Activated T-cell treated with anti-CD3 and anti-CD28 coated beads, Interleukin-2, amount 50 U/mL, for 4 hours (primary cell): ENCODE data around the gene PRODH. TPM values are rescaled to one million over a fixed set of nuclear protein-coding genes. Genes with fewer than 3 reads are reported as not detected.
"Not testable (repeated sequence)": the region's sequence is repeated elsewhere in the genome, so short reads cannot be mapped to it uniquely, and the experiment has no call there.

Experiments used
- ATAC-seq, 2 donors: fragments of 200-7000 bp; cut with Tn5 transposase; one replicate each; pipeline ENCODE4 v1.10.0; 2021
- DNase-seq: peaks from one replicate; pipeline ENCODE4 v3.0.0-alpha.2; 2020
- H3K27me3 Mint-ChIP-seq: one replicate; pipeline ENCODE4 v1.8.0; 2021; ENCODE audit warnings: low read depth, mixed read lengths
- H3K36me3 Mint-ChIP-seq: one replicate; pipeline ENCODE4 v1.8.0; 2022; ENCODE audit warnings: mixed read lengths; ENCODE audit not compliant: insufficient read depth
- H3K4me1 Mint-ChIP-seq: one replicate; pipeline ENCODE4 v1.8.0; 2021; ENCODE audit warnings: low read depth, mixed read lengths
- H3K4me3 Mint-ChIP-seq: one replicate; pipeline ENCODE4 v1.8.0; 2021; ENCODE audit warnings: mild to moderate bottlenecking, moderate library complexity, mixed read lengths
- H3K9me3 Mint-ChIP-seq: one replicate; pipeline ENCODE4 v1.8.0; 2021; ENCODE audit warnings: mixed read lengths
- total RNA-seq, 3 donors: library from RNA; stranded (reverse); gene quantifications; one replicate each; pipeline ENCODE4 v1.2.1, GENCODE V29; 2021

Gene PRODH
- total RNA-seq, 3 donors from 2014 or later = 0.16 to 0.40 (median 0.19) TPM

DNA sequence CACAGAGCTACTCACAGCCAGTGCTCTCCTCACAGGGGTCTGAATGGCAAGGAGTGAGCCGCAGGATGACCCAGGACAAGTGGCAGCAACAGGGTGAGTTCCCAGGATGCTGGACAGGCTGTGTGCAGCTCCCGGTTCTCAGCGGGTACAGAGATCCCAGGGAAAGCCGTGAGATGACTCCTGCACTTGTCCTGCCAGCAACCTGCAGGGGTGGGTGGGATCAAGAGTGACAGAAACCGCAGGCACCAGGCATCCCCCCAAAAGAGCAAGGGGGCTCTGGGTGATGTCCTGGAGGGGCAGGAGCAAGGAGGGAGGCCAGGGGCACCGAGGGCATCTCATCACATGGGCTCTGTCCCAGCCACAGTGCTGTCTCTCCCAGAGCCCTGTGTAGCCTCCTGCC is 15.9 kb upstream of the PRODH start:
- peaks cover 29% of the 10 kb centered on the region for H3K27me3 Mint-ChIP-seq
- no peaks in the 10 kb centered on the region for H3K4me1 Mint-ChIP-seq
- H3K36me3 Mint-ChIP-seq = no peaks in the 10 kb centered on the region
- DNase-seq (no peak), ATAC-seq (no peak)
- H3K4me3 Mint-ChIP-seq = no peak overlapping the region
- no peaks in the 10 kb centered on the region for H3K9me3 Mint-ChIP-seq

DNA sequence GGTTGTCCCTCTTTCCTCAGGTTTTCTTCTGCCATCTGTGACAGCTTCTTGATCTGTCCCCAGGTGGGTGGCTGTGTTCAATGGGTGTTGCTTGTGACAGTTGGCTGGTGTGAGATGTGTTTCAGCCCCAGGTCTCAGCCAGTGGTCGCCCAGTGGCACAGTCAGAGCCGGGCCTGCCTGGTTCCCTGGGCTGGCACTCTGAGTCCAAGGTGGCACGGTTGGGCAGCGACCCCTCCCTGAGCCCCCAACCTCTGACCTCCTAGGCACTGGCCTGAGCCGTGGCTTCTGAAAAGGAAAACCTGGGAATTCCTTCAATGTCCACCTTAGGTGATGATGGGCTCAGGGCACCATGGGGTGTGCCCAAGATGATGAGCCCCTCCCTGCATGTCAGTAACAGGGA is 14.0 kb upstream of the PRODH start:
- DNase-seq = no peak

DNA sequence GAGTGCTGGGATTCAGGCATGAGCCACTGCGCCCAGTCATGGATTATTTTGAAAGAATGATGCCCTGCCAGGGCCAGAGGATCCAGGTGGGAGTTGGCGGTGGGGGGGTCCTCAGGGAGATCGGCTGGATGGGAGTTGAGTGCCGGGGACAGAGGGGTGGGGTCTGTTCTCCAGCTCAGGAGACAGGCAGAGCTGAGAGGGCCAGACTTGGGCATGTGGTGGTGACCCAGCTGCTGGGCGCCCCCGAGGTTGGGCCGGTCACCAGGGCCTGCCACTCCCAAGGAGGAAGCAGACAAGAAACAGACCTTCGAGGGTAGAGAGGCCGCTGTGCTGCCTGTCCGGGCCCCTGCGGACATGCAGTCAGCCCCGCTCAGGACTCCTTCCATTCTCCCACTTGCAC is 11.8 kb upstream of the PRODH start:
- Mint-ChIP-seq H3K36me3 (no peaks in the 10 kb centered on the region), H3K27me3 (peaks cover 25% of the 10 kb centered on the region), H3K4me3 (no peak overlapping the region), H3K4me1 (no peaks in the 10 kb centered on the region), H3K9me3 (no peaks in the 10 kb centered on the region)
- DNase-seq (no peak), ATAC-seq (no peak)

More for the DNA sequence above, 14.0 kb upstream of the PRODH start:
- ATAC-seq = no peak
- peaks cover 29% of the 10 kb centered on the region for H3K27me3 Mint-ChIP-seq
- H3K4me3 Mint-ChIP-seq = no peak overlapping the region
- no peaks in the 10 kb centered on the region for H3K36me3 Mint-ChIP-seq
- H3K9me3 Mint-ChIP-seq = no peaks in the 10 kb centered on the region
- no peaks in the 10 kb centered on the region for H3K4me1 Mint-ChIP-seq

DNA sequence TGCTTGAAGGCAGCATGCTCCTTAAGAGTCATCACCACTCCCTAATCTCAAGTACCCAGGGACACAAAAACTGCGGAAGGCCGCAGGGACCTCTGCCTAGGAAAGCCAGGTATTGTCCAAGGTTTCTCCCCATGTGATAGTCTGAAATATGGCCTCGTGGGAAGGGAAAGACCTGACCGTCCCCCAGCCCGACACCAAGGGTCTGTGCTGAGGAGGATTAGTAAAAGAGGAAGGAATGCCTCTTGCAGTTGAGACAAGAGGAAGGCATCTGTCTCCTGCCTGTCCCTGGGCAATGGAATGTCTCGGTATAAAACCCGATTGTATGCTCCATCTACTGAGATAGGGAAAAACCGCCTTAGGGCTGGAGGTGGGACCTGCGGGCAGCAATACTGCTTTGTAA is 11.0 kb upstream of the PRODH start:
- H3K4me3 Mint-ChIP-seq, H3K9me3 Mint-ChIP-seq, ATAC-seq, H3K4me1 Mint-ChIP-seq, H3K36me3 Mint-ChIP-seq, DNase-seq: not testable (repeated sequence)
- H3K27me3 Mint-ChIP-seq = peaks cover 25% of the 10 kb centered on the region

DNA sequence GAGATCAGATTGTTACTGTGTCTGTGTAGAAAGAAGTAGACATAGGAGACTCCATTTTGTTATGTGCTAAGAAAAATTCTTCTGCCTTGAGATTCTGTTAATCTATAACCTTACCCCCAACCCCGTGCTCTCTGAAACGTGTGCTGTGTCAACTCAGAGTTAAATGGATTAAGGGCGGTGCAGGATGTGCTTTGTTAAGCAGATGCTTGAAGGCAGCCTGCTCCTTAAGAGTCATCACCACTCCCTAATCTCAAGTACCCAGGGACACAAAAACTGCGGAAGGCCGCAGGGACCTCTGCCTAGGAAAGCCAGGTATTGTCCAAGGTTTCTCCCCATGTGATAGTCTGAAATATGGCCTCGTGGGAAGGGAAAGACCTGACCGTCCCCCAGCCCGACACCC is 2.6 kb upstream of the PRODH start:
- ATAC-seq, H3K27me3 Mint-ChIP-seq, H3K4me1 Mint-ChIP-seq, H3K9me3 Mint-ChIP-seq, DNase-seq, H3K4me3 Mint-ChIP-seq, H3K36me3 Mint-ChIP-seq: not testable (repeated sequence)

DNA sequence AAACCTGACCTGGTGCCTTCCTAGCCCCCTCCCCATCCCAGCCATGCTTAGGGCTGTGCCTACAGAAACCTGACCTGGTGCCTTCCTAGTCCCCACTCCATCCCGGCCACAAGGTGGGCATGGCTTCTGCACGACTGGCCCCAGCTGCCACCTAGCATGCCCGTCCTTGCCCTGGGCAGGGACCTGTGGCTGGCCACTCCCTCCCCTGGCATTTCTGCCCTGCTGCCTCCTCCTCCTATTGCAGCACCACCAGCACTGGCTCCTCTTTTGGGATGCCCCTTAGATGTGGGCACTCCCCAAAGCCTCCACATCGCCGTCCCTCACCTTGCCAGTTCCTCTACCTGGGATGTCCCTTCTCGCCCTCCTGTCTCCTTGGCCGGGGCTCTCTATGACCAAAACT is 1.4 kb downstream of the PRODH start:
- H3K4me3 Mint-ChIP-seq, ATAC-seq, H3K36me3 Mint-ChIP-seq, DNase-seq, H3K9me3 Mint-ChIP-seq, H3K27me3 Mint-ChIP-seq, H3K4me1 Mint-ChIP-seq: not testable (repeated sequence)

DNA sequence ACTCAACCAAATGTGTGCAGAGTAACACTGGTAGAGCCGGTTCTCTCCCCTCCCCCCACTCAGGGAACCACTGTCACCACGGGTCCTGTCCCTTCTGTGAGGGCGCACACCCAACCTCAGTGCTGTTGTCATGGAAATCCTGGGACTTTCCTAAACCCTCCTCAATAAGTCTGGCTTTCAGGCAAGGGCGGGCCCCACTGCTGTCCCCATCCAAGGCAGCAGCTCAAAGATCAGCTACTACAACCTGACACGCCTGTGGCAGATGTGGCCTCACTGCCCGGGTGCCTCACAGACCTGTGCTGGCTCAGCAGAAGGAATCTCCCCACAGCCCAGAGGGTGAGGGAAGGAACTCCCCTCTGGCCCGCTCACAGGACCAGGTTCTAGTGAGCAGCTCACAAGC is 2.2 kb downstream of the PRODH start:
- Mint-ChIP-seq H3K9me3 (no peaks in the 10 kb centered on the region), H3K36me3 (no peaks in the 10 kb centered on the region), H3K4me1 (no peaks in the 10 kb centered on the region), H3K27me3 (no peaks in the 10 kb centered on the region), H3K4me3 (no peak overlapping the region)
- DNase-seq (no peak), ATAC-seq (no peak)

DNA sequence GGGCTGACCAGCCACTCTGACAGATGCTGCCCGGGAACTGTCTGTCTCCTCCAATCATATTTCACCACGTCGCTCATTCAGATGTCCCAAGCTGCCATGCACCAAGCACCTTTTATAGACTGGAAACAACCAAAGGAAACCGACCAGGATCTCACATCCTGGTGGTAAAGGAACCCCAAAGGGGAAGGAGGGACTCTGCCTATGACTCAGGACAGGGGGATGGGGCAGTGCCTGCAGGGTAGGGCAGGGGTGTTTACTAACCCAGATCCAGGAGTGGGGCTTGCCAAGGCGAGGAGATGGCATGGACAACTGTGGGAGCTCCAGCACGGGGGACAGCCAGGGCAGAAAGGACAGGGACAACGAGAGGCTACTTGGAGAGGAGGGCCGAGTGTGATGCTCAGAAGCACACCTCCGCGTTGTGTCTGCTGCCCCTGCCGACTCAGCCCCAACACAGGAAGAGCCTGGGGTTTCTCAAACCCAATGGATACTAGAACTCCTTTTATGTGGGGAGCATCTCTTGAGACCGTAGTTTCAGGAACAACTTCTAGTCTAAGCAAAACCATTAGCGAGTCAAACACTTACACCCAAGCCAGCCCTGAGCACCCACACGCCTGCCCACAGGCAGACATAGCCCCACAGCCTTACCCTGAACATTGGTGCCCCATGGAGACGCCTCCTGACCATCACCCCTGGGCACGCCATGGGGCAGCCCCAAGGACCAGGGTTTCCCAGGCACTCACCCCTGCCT is 4.0 kb downstream of the PRODH start:
- no peak for DNase-seq
- Mint-ChIP-seq H3K27me3 (no peaks in the 10 kb centered on the region), H3K4me1 (no peaks in the 10 kb centered on the region), H3K4me3 (no peak overlapping the region), H3K36me3 (no peaks in the 10 kb centered on the region), H3K9me3 (no peaks in the 10 kb centered on the region)
- ATAC-seq = no peak

DNA sequence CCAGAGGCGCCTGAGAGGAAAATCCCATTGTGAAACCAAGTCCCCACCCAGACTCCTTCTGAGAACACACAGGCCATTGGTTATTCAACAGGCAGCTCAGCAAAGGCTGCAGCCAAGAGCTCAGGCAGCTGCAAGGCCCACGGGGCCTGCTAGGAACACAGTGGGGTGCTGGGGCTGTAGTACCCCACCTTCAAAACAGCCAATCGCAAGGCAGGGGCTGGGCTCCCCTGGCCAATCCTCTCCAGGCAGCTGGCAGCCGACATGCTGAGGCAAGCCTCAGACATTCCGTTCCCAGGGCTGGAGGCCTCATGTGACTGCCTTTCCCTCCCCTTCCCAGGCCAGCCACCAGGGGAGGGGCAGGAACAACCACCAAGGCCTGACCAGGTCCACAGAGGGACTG is 6.6 kb downstream of the PRODH start:
- no peaks in the 10 kb centered on the region for H3K4me1 Mint-ChIP-seq
- H3K4me3 Mint-ChIP-seq = no peak overlapping the region
- no peaks in the 10 kb centered on the region for H3K27me3 Mint-ChIP-seq
- DNase-seq (no peak), ATAC-seq (no peak)
- H3K36me3 Mint-ChIP-seq = no peaks in the 10 kb centered on the region
- H3K9me3 Mint-ChIP-seq = no peaks in the 10 kb centered on the region

DNA sequence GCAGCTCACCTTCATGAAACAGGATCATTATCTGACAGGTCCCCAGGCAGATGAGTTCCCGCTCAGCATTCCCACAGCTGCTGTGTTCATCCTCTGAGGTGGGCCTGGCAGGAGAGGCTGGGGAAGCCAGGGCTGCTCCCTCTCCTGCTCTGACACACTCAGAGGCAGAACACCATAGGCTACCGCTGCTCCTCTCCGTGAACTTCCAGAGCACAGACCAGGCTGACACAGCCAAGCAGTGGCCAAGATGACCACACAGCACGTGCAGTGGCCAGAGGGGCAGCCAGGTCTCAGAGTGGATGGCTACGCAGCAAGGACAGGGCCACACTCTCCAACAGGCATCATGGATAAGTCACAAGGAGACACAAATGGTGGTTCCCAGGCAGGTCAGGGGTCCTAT is 8.5 kb downstream of the PRODH start:
- no peak for ATAC-seq

DNA sequence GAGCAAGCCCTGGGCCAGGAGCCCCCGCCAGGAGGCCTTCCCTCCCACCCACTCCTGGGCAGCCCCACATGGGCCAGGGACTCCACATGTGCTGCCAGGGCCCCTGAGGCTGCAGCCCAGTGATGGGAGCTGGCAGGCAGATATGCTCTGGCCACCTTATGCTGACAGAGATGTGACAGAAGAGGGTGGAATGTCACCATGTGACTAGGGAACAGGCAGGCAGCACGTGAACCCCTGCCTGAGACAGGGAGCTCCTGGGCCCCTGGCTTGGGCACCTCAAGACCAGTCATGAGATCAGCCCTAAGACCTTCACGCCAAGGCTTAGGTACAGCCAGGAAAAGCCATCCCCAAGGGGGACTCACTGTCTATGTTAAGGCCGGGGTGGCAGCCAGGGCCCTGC is 9.1 kb downstream of the PRODH start:
- ATAC-seq = no peak
- no peaks in the 10 kb centered on the region for H3K27me3 Mint-ChIP-seq
- no peaks in the 10 kb centered on the region for H3K36me3 Mint-ChIP-seq
- H3K9me3 Mint-ChIP-seq = no peaks in the 10 kb centered on the region
- H3K4me3 Mint-ChIP-seq = no peak overlapping the region
- DNase-seq = no peak
- no peaks in the 10 kb centered on the region for H3K4me1 Mint-ChIP-seq

More for the DNA sequence above, 8.5 kb downstream of the PRODH start:
- H3K27me3 Mint-ChIP-seq = no peaks in the 10 kb centered on the region
- no peak for DNase-seq
- no peaks in the 10 kb centered on the region for H3K9me3 Mint-ChIP-seq
- H3K4me3 Mint-ChIP-seq = no peak overlapping the region
- H3K36me3 Mint-ChIP-seq = no peaks in the 10 kb centered on the region
- H3K4me1 Mint-ChIP-seq = no peaks in the 10 kb centered on the region

DNA sequence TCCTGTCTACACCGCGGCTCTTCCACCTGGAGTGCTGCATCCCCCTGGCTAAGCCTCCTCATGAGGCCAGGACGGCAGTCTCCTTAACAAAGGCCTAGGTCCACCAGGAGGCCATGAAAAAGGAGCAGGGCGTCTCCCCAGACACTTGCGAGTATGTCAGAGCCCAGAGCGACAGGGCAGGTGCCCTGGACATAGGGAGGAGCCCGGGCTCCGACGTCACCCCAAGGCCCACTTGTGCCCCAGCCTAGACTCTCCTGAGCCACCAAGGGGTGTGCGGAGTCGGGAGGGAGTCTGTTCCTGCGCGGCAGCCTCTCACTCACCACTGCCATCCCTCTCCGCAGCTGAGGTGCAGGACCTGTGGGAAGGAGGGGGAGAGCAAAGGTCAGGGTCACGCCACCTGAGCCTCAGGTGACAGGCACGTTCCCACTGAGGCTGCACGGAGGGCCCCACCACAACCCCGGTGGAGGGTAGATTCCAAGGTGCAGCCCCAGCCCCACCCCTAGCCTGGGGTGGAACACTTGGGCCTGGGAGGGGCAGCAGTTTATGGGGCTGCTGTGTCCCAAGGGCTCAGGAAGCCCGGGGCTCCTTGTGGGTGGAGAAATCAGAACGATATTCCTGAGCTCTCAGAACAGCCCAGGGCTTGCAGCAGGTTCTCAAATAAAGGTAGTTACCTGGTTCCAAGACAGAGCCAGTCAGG is 10.6 kb downstream of the PRODH start:
- no peak overlapping the region for H3K4me3 Mint-ChIP-seq
- DNase-seq (no peak), ATAC-seq (no peak)
- H3K36me3 Mint-ChIP-seq = no peaks in the 10 kb centered on the region
- no peaks in the 10 kb centered on the region for H3K27me3 Mint-ChIP-seq
- H3K4me1 Mint-ChIP-seq = no peaks in the 10 kb centered on the region
- no peaks in the 10 kb centered on the region for H3K9me3 Mint-ChIP-seq

DNA sequence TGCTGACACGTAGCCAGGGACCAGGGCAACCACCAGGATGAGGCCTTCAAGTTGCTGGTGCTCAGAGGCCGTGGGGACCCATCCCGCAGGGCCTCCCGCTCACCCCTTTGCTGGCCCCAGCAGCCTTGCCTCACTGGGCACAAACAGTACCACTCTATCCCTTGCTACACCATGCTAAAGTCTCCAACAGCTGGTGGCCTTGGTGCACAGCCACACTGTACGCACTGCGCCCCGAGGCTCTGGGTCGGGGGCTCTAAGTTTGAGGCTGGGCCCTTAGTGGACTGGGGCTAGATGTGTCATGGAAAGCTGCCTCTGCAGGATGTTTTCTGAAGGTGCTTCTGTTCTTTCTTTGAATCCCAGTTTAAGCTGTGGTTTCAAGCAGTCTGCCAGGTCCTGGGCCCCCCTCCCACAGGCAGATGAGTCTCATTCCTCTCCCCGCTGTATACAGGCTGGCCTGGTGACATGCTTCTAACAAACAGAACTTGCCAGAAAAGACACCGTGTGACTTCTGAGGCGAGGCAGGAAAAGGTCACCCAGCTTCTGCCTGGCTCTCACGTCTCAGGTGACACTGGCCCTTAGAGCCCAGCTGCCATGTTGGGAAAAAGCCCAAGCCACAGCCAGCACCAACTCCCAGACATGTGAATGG is 15.7 kb downstream of the PRODH start:
- not testable (repeated sequence) for H3K27me3 Mint-ChIP-seq, DNase-seq

DNA sequence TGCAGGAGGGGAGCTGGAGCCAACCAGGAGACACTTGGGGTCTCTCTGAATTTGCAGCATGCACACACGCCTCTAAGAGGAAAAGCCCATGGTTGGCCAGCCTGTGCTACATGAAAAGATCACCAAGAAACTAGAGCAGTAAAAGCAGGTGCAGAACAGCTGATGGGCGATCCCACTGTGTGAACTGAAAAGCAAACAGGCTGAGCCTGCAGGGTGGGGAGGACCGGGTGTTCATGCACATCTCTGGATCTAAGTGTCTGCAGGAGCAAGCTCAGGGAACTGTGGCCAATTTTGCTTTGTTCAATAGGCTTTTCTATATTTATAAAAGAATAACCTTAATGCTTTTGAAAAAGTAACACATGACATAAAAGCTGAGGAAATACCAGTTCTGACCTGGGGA is 18.3 kb downstream of the PRODH start:
- H3K4me3 Mint-ChIP-seq, H3K36me3 Mint-ChIP-seq, H3K27me3 Mint-ChIP-seq, DNase-seq, H3K9me3 Mint-ChIP-seq, ATAC-seq, H3K4me1 Mint-ChIP-seq: not testable (repeated sequence)

More for the DNA sequence above, 15.7 kb downstream of the PRODH start:
- H3K4me3 Mint-ChIP-seq, H3K36me3 Mint-ChIP-seq, ATAC-seq, H3K9me3 Mint-ChIP-seq, H3K4me1 Mint-ChIP-seq: not testable (repeated sequence)

DNA sequence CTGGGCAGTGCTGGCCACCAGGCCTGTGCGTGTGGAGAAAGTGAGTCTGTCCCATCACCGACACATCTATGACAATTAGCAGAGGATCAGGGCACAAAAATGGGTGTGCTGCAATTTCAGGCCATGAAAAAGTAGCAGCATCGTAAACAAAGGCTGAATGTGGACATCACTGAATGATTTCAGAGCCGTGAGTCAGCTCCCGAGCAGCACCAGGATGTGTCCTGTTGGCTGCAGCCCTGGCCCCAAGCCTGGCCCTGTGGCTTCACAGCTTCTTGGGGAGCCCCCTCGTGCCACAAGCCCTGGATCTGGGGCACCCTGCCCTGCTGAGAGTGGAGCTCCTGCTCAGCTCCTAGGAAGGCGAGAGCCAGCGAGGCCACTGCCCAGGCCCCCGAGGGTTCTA is 20.5 kb downstream of the PRODH start:
- H3K27me3 Mint-ChIP-seq, H3K36me3 Mint-ChIP-seq: not testable (repeated sequence)

More for the DNA sequence above, 20.5 kb downstream of the PRODH start:
- not testable (repeated sequence) for H3K4me3 Mint-ChIP-seq, DNase-seq, H3K9me3 Mint-ChIP-seq, H3K4me1 Mint-ChIP-seq, ATAC-seq
